ENCODE data around the gene TFAP2A. TPM values are rescaled to one million over a fixed set of nuclear protein-coding genes. Genes with fewer than 3 reads are reported as not detected.

TFAP2A gene
- polyA plus RNA-seq, 2 of the 4 experiments (the other 2 are of a cell fraction), result 13.1 to 26.9 TPM

GRCh38 chr6:10412461-10413261 lies 2.2 kb downstream of the TFAP2A start (continued):
- no peak for TF ChIP-seq MAX (IDR thresholded peaks at IDR 0.05)
- 0 out of 2 replicates have a peak, but pooled peaks have one; percentile 31 for TF ChIP-seq PHF8 (IDR thresholded peaks at IDR 0.05; ENCODE audit: borderline replicate concordance, low read depth)
- TF ChIP-seq HOXB13 (CRISPR knock-in tag; IDR thresholded peaks at IDR 0.05; ENCODE audit: low read depth), result no peak
- no peak for TF ChIP-seq MAZ (IDR thresholded peaks at IDR 0.05; ENCODE audit: borderline replicate concordance, low read depth, low read length)
- no peak for TF ChIP-seq CHD4 (IDR thresholded peaks at IDR 0.05; ENCODE audit: borderline replicate concordance)
- no peak for TF ChIP-seq HOXA7 (CRISPR knock-in tag; IDR thresholded peaks at IDR 0.05)
- TF ChIP-seq NPAS2 (CRISPR knock-in tag; IDR thresholded peaks at IDR 0.05; ENCODE audit: borderline replicate concordance), result no peak
- TF ChIP-seq PBX3 (IDR thresholded peaks at IDR 0.05), result no peak
- no peak for TF ChIP-seq TFCP2L1 (CRISPR knock-in tag; IDR thresholded peaks at IDR 0.05)
- no peak; a peak in 1 of 5 replicates for TF ChIP-seq RAD21 (conservative IDR thresholded peaks at IDR 0.05 in 1 of 2, IDR thresholded peaks at IDR 0.05 in 1 of 2)
- TF ChIP-seq JUN (IDR thresholded peaks at IDR 0.05), result peak in 1 of 2 experiments; percentile 78; a peak in 2 of 5 replicates
- TF ChIP-seq NFE2L2 (conservative IDR thresholded peaks at IDR 0.05; ENCODE audit: low read length), result no peak
- TF ChIP-seq HMGXB4 (CRISPR knock-in tag; IDR thresholded peaks at IDR 0.05; ENCODE audit: borderline replicate concordance), result 0 out of 2 replicates have a peak, but pooled peaks have one; percentile 60
- TF ChIP-seq POLR2A (IDR thresholded peaks at IDR 0.05; ENCODE audit: low read length), result peak; percentile 56
- TF ChIP-seq JUNB (IDR thresholded peaks at IDR 0.05), result no peak
- no peak for TF ChIP-seq SREBF2 (IDR thresholded peaks at IDR 0.05)
- no peak for TF ChIP-seq EHMT2 (IDR thresholded peaks at IDR 0.05; ENCODE audit: low read depth)
- TF ChIP-seq EP300 (IDR thresholded peaks at IDR 0.05), result peak in 1 of 2 experiments; percentile 22; a peak in 1 of 5 replicates
- no peak for TF ChIP-seq NR3C1 (IDR thresholded peaks at IDR 0.05)
- no peak for TF ChIP-seq CBX8 (IDR thresholded peaks at IDR 0.05)

GRCh38 chr6:10411971-10412460 lies 2.9 kb downstream of the TFAP2A start:
- no peak for FAIRE-seq
- Histone ChIP-seq H3K4me3 (peak overlapping the region; percentile 52), H3K27ac (peak overlapping the region; percentile 96 to 98), H3K4me1 (peaks cover 10% of the 10 kb centered on the region; the same call in 2 of the 3 replicates), H3K9me3 (no peaks in the 10 kb centered on the region), H3K4me2 (peak overlapping the region; percentile 88)
- ATAC-seq, result peak; percentile 46 to 66
- DNase-seq (ENCODE audit: low read depth in 1 of 2, low spot score in 1 of 2), result peak; percentile 56 to 92
- CTCF ChIA-PET, result interaction anchor here (1.2 kb wide), 1 partner anchor 10 kb away, joined by 4 read pairs; no protein-coding TSS in a partner anchor
- POLR2A ChIA-PET, result interaction anchor here (0.7 to 1.0 kb wide), 2 partner anchors 29 to 378 kb away, joined by 3 to 4 read pairs; no protein-coding TSS in a partner anchor
- 2% methylated on average over 36 of the region's 36 CpGs for WGBS (ENCODE audit: missing lambda C conversion rate)
- TF ChIP-seq TP53 (CRISPR knock-in tag; IDR thresholded peaks at IDR 0.05) (no peak), MAX (IDR thresholded peaks at IDR 0.05) (0 out of 2 replicates have a peak, but pooled peaks have one; percentile 30), MYC (IDR thresholded peaks at IDR 0.05; ENCODE audit: borderline replicate concordance, low read length) (no peak), SMC3 (IDR thresholded peaks at IDR 0.05) (no peak; the same call in 2 of the 3 replicates), MAZ (IDR thresholded peaks at IDR 0.05; ENCODE audit: borderline replicate concordance, low read depth, low read length) (peak; percentile 91; the same call in 1 of the 2 replicates), HDAC2 (IDR thresholded peaks at IDR 0.05) (no peak), CEBPB (IDR thresholded peaks at IDR 0.05) (no peak), MAFK (IDR thresholded peaks at IDR 0.05; ENCODE audit: partially characterized antibody) (no peak), ZNF302 (CRISPR knock-in tag; IDR thresholded peaks at IDR 0.05) (no peak), FOSL2 (IDR thresholded peaks at IDR 0.05) (no peak), FOSL2 (CRISPR knock-in tag; IDR thresholded peaks at IDR 0.05) (no peak), BCL3 (IDR thresholded peaks at IDR 0.05) (0 out of 3 replicates have a peak, but pooled peaks have one; percentile 16), ATOH8 (CRISPR knock-in tag; IDR thresholded peaks at IDR 0.05; ENCODE audit: low read depth) (no peak), CBX8 (IDR thresholded peaks at IDR 0.05) (no peak), KDM1A (IDR thresholded peaks at IDR 0.05; ENCODE audit: low read depth) (no peak), E2F6 (IDR thresholded peaks at IDR 0.05; ENCODE audit: borderline replicate concordance, low read depth) (no peak), ESRRA (IDR thresholded peaks at IDR 0.05; ENCODE audit: borderline replicate concordance, low read length) (no peak), NR3C1 (IDR thresholded peaks at IDR 0.05) (no peak)
